GM18517 (cell line): Measurements from ENCODE around the gene ADGRG6.
"Not testable (repeated sequence)": the region's sequence is repeated elsewhere in the genome, so short reads cannot be mapped to it uniquely, and the experiment has no call there.

Source experiments
- ATAC-seq: cut with Tn5 transposase; IDR thresholded peaks from one replicate; pipeline ENCODE4 v1.9.1; 2021; ENCODE audit warnings: mild to moderate bottlenecking, moderate library complexity; ENCODE audit not compliant: unreplicated experiment

The ADGRG6 gene

GRCh38 chr6:142301651-142302391, at the start of gene ADGRG6:
TSS of gene ADGRG6 (plus strand) at chr6:142302007. CDS start at chr6:142302330, 323 bp downstream.
- ATAC-seq = peak; percentile 71

- no peak for ATAC-seq
Measured at GRCh38 chr6:142254513-142254912, 47.3 kb upstream of the ADGRG6 start.

- ATAC-seq = no peak
Measured at GRCh38 chr6:142255785-142256184, 46.0 kb upstream of the ADGRG6 start.

GRCh38 chr6:142258305-142258704, 43.5 kb upstream of the ADGRG6 start:
- ATAC-seq = no peak

- no peak for ATAC-seq
Measured at GRCh38 chr6:142258757-142259156, 43.0 kb upstream of the ADGRG6 start.

GRCh38 chr6:142260748-142261147, 41.1 kb upstream of the ADGRG6 start:
- ATAC-seq = no peak

GRCh38 chr6:142262231-142262630, 39.6 kb upstream of the ADGRG6 start:
- no peak for ATAC-seq

- no peak for ATAC-seq
Measured at GRCh38 chr6:142265476-142265875, 36.3 kb upstream of the ADGRG6 start.

GRCh38 chr6:142266060-142266459, 35.7 kb upstream of the ADGRG6 start:
- ATAC-seq = no peak

GRCh38 chr6:142271476-142271875, 30.3 kb upstream of the ADGRG6 start:
- ATAC-seq = no peak

- no peak for ATAC-seq
Measured at GRCh38 chr6:142274656-142275055, 27.2 kb upstream of the ADGRG6 start.

- ATAC-seq = no peak
Measured at GRCh38 chr6:142275236-142276006, 26.4 kb upstream of the ADGRG6 start.

- no peak for ATAC-seq
Measured at GRCh38 chr6:142276256-142276655, 25.6 kb upstream of the ADGRG6 start.

GRCh38 chr6:142279350-142280180, 22.2 kb upstream of the ADGRG6 start:
- no peak for ATAC-seq

GRCh38 chr6:142280265-142280664, 21.5 kb upstream of the ADGRG6 start:
- ATAC-seq = no peak

- no peak for ATAC-seq
Measured at GRCh38 chr6:142280927-142281326, 20.9 kb upstream of the ADGRG6 start.

- not testable (repeated sequence) for ATAC-seq
Measured at GRCh38 chr6:142283138-142283537, 18.7 kb upstream of the ADGRG6 start.

- ATAC-seq = no peak
Measured at GRCh38 chr6:142284419-142284818, 17.4 kb upstream of the ADGRG6 start.

- no peak for ATAC-seq
Measured at GRCh38 chr6:142285235-142286087, 16.3 kb upstream of the ADGRG6 start.

- no peak for ATAC-seq
Measured at GRCh38 chr6:142286088-142286409, 15.8 kb upstream of the ADGRG6 start.

- ATAC-seq = no peak
Measured at GRCh38 chr6:142289687-142290086, 12.1 kb upstream of the ADGRG6 start.
